Stimulated activated CD8-positive, alpha-beta memory T cell treated with anti-CD3 and anti-CD28 coated beads, Interleukin-15, amount 100 ng/mL, for 24 hours (primary cell): ENCODE measurements around the gene EVI2A.
"Not testable (repeated sequence)": the region's sequence is repeated elsewhere in the genome, so short reads cannot be mapped to it uniquely, and the experiment has no call there.

Experiments
- DNase-seq: peaks from one replicate; pipeline ENCODE4 v3.0.0-alpha.2; 2020; ENCODE audit warnings: low read depth

Gene EVI2A, protein sequence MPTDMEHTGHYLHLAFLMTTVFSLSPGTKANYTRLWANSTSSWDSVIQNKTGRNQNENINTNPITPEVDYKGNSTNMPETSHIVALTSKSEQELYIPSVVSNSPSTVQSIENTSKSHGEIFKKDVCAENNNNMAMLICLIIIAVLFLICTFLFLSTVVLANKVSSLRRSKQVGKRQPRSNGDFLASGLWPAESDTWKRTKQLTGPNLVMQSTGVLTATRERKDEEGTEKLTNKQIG

DNA sequence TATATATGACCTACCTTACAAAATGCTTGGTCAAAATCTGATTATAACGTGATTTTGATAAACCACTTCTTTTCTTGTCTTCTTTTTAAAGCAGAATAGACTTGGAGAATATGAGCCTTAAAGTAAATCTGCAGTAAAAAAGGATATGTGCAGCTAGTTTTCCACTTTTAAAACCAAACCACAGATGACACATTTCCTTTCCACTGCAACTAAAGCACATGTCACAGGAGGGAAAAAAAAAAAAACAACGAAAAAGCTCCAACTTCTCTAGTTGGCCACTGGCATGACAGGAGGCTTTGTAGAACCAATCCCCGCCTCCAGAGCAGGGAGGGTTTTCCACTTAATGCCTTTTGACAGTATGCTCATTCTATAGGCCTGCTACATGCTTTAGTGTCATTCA lies at the start of gene EVI2A:
TSS of gene EVI2A (minus strand) at position 142 of the 400 bp plus-strand sequence. CDS start 2,609 bp downstream, outside the sequence.
- no peak for DNase-seq

DNA sequence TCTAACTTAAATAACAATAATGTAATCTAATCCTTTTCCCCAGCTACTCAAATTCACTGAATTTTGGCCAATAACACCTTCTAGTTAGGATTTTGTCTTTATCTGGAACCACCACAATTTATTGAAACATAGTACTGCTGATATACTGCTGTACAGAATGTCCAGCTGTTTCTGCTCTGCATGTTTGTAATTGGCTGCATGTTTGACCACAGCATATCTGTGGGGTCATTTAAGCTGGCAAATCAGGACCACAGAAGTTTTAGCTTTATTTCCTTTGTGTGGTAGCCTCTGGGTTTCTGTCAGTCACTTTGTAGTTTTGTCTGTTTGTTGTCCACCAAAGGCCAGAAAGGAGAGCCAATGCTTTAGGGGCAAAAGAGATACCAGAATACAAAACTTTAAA lies 47.8 kb upstream of the EVI2A start:
- DNase-seq, result no peak

DNA sequence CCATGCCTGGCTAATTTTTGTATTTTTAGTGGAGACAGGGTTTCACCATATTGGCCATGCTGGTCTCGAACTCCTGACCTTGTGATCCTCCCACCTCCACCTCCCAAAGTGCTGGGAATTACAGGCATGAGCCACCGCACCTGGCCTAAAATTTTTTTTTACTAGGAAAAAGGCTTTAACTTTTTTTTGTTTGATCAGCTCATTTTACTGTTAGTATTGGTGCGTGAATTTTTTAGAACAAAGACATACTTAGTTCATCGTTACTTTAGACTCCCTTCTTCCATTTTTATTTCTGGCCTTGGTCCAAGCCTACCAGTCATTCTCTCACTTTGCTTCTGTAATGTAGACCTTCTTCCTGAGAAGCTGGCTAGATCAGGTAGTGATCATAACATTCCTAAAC lies 44.7 kb upstream of the EVI2A start:
- no peak for DNase-seq

DNA sequence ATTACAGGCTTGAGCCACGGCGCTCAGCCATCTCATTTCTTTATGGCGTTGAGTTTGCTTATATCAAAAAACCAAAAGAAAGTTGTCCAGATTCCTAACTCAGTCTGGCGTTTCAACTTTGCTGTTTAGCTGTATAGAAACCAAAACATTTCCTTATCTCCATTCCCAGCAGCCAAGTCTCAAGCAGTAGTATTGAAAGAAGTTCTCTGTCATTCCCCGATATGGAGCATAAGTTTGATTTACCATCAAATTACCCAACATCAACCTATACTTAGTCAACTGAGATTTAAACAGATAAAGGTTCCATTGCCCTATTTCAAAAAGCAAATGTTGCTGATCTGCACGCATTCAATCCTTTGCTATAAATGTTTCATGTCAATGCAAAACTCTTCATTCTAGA lies 42.6 kb upstream of the EVI2A start:
- DNase-seq, result no peak

DNA sequence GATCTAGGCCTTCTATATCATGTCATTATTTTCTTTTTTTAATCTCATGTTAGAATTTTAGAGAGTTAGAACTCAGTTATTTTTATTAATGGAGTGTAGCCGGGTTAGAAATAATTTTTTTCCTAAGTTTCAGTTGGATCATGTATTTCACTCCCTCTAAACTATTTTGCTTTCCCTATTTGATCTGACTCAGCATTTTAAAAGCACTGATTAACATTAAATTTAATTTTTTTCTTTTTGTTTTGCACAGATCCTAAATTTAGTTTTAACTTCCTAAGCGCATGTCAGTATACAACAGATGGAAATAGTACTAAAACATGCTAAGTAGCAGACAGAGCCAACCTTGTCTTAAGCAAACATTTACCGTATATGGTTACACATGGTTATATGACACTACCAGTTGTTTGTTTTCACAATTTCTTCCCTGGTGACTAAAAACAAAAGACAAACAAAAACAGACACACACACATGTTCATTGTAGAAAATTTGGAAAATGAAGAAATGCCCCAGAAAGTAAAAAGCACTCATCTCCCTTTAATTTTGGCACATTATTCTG lies 36.5 kb upstream of the EVI2A start:
- DNase-seq, result no peak

DNA sequence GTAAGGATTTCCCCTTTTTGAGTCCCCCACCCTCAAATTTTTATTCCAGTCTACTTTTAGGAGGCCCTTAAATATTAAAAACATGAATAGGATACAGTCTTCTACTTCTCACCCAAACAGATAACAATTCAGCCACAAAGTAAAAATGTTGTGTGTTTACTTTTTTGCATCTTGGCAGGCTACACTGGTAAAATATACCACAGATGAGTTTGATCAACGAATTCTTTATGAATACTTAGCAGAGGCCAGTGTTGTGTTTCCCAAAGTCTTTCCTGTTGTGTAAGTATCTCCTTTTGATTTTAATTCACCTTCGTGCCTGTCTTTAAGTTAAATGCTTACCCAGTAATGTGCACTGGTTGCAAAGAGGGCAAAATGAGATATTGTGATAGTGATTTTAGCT lies 35.7 kb upstream of the EVI2A start:
- DNase-seq, result no peak

DNA sequence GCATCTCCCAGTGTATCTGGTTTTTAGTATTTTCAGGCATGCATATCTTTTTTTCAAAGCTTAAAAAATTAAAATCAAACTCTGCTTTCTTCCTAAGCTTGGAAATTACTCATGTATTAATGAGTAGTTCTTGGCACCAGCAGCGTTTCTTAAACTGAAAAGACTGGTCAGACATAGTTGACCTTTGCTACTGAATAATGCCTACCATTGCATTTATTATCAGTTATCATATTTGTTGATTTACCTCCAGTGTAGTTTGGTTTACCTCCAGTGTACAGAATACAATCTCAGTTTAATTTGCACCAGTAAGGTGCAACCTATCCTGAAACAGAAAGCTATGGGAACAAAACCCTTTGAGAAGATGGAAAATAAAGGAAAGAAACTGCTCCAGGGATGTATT lies 34.5 kb upstream of the EVI2A start:
- DNase-seq, result no peak

DNA sequence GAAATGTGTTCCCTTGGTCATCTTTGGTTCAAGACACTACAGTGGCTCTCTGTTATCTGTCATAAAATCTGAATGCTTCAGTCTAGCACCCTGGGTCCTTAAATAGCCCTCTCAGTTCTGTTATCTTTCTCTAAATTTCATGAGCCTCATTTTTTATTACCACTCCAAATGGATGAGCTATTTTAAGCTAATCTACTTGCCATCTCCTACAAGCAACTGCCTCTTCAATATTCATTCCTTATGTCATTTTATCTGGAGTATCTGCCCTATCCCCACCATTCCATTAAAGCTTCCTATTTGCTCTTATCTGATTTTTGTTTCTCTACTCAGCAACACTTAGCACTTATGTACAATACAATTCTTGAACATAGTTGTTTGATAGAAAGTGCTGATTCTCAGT lies 28.0 kb upstream of the EVI2A start:
- no peak for DNase-seq

DNA sequence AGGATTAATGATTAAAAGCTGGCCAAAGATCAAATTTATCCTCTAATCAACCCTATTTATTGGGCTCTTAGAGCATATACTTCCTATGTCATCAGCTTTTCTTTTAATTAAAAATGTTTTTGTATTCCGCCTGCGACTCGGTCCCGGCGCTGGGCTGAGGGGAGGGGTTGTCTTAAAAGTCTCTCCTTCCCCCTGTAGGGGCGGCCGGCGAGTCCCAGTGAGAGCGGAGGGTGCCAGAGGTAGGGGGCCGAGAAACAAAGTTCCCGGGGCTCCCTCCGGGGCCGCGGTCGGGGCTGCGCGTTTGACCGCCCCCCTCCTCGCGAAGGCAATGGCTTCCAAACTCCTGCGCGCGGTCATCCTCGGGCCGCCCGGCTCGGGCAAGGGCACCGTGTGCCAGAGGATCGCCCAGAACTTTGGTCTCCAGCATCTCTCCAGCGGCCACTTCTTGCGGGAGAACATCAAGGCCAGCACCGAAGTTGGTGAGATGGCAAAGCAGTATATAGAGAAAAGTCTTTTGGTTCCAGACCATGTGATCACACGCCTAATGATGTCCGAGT lies 23.8 kb upstream of the EVI2A start:
- not testable (repeated sequence) for DNase-seq

DNA sequence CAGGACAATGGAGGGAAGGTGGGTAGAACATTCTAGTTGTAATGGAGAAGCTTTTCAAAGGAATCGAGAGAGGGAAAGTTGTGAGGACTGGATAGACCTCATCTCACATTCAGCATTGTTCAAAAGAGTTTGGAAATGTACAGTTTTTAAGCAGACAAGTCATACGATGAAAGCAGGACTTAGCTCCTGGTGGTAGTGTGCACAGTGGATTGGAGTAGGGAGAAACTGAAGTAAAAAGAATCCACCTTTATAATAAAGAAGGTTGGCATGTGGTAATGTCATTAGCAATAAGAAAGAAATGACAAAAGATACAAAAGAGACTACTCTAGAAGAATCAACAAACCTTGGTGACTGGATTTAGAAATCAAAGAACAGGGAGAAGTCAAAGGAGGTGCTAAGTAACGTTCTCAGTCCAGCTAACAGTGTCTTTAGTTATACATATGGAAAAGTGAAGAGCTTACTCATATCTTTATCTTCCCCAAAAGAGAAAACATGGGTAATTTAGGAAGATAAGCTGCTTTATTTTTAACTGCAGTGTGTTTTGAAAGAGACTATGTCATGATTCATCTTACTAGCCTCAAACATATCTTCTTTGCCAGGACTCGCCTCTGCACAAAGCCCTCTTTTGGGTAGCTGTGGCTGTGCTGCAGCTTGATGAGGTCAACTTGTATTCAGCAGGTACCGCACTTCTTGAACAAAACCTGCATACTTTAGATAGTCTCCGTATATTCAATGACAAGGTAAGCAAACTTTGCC lies 18.7 kb upstream of the EVI2A start:
- DNase-seq, result no peak

DNA sequence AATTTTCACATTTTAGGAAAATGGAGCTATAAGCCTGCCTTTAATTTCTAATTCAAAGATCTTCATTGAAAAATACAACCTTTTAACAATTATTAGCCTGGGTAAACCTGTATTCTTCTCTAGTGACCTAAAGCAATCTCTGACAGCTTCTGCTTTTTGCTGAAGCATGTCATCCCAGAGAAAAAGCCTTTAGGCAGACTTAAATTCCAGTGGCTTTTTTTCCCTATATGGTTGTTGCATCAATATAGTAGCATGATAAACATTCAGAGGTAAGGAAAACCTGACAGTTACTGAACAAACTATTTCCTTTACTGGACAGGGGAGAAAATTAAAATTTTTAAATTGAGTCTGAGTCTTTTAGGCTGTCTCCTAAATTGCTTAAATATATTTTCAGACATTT lies 7.8 kb upstream of the EVI2A start:
- DNase-seq, result no peak

DNA sequence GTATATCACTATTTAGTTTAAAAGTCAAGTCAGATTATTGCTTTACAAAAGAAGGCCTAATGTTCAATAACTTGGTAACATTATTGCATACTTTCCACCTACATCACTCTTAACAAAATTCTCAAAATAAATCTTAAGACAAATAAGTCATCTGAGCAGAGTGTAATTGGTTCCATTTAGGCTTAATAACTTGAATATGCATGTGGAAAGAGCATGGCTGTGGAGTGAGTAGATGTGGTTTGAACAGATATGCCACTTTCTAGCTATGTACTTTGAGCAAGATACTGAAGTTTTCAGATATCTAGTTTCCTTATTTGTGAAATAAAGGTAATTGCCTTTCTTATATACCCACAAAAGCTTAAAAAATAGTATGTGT lies 6.7 kb upstream of the EVI2A start:
- DNase-seq, result no peak

DNA sequence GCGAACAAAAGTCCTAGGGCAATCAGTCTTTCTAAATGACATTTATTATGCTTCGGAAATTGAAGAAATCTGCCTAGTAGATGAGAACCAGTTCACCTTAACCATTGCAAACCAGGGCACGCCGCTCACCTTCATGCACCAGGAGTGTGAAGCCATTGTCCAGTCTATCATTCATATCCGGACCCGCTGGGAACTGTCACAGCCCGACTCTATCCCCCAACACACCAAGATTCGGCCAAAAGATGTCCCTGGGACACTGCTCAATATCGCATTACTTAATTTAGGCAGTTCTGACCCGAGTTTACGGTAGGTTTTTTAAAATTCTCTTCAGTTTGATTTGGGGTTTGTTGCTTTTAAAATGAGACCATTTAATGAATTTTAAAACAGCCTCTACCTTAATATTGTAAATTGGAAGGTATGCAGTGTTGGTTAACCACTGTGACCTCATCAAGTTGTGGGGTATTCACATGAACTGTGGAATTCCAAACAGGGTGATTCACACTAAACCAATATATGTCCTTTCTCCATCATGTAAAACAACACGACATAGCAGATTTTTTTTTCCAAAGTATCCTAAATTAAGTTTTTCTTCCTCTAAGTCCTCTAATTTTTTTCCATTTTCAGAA lies 6.2 kb upstream of the EVI2A start:
- DNase-seq, result no peak

DNA sequence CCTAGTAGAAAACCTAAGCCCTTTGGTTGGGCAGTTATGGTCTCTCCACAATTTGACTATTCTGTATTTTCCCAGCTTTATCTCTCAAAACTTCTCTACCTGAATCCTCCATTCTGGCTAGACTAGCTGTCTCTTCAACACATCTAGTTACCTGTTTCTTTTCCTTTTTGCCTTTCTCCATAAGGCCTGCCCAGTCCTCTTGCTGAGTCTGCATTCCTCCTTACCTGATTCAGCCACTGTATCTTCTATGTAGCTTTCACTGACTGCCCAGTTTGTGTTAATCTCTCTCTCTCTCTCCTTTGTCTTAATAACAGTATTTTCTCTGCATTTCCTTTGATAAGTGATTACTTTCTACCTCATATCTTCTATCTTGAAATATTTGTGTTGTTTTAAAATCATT lies 2.1 kb upstream of the EVI2A start:
- DNase-seq, result no peak

DNA sequence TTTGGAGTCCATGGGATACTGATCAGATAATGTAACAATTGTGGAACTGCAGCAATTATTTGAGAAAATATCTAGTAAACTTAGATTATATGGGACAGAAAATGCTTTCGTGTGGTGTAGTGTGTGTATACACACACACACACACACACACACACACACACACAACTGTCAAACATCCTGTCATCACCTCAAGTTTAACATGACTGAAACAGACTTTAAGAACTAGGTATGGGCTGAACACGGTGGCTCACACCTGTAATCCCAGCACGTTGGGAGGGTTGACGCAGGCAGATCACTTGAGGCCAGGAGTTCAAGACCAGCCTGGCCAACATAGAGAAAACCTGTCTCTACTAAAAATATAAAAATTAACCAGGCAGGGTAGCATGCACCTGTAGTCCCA lies 544 bp upstream of the EVI2A start:
- no peak for DNase-seq

DNA sequence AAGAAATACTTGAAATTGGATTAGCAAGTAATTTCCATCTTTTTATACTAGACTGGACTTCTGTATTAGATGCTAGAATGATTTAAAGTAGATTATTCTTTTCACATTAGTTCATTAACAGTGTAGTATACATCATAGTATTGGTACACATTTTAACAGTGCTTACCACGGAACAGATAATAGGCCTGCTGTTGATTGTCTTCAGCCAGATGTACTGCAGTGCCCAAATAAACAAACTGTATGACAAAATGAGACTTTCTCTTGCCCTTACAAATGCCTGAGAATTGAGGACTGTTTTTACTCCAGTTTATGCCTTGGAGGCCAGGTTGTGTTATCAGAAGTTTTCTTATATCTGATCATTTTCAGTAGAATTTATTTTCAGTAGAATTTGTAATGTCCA lies 631 bp downstream of the EVI2A start:
- DNase-seq, result no peak

DNA sequence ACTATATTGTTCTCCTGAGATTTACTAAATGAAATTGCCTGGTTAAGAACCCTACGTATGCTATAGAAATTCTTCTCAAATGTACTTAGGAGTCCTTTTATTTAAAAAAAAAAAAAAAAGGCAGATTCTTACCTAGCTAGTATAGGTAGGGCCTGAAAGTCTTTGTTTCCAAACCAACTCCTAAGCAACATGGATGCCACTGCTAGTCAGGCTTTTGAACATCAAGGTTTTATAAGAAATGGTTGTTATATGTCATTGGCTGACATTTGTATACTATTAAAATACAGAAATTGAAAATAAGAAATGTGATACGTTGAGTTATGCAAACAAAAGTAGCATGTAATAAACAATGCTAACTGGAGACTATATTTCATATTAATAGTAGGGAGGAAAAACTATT lies 1.2 kb downstream of the EVI2A start:
- no peak for DNase-seq

DNA sequence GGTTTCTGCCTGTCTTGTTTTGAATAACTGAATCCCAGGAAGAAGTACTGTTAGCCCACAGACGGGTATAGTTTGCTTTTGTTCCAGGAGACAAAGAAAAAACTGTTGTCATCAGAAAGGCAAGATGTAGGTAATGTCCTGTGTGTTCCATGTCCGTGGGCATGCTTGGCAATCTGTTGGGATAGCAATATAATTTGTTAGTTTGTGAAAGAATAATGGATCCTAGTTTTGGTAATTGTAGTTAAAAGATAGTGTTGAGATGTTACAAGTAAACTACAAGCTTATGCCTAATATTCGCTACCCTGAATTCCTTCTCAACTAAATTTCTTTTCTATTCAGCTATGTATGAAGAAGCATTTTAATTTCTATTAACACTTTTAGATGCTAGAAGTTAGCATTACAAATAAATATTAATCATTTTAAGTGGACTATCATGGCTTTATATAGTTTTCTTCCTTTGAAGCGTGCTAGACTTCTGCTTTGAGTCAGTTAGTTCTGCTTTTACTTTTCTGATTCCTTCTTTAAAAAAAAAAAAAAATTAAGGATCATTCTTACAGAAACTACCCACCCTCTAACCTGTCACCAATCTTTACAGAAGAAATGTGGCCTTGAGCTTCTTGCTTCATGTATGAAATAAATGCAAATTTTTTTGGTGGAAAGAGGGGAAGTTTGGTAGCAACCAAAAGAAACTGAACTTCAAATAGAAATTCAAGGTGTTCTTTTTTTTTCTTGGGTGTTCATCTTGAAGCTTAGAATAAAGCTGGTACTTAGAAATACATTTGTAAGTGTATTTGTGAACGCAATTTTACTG lies 2.4 kb downstream of the EVI2A start:
- DNase-seq, result no peak

DNA sequence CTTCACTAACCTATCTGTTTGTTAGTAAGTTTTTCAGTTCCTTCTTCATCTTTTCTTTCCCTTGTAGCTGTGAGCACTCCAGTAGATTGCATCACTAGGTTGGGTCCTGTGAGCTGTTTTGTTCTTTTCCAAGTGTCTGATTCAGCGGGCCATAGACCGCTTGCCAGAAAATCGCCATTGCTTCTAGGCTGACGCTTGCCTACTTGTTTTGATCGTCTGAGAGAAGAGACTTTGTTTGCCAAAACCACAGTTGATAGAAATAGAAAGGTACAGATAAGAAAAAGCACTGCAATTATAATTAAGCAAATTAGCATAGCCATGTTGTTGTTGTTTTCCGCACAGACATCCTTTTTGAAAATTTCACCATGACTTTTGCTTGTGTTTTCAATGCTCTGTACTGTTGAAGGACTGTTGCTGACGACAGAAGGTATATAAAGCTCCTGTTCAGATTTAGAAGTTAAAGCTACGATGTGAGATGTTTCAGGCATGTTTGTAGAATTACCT lies 3.1 kb downstream of the EVI2A start:
- no peak for DNase-seq

DNA sequence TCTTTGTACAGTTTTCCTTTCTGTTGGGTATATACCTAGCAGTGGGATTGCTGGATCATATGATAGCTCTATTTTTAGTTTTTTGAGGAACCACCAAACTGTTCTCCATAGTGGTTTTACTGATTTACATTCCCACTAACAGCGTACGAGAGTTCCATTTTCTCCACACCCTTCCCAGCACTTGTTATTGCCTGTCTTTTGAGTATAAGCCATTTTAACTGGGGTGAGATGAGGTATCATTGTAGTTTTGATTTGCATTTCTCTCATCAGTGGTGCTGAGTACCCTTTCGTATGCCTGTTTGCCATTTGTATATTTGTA lies 6.7 kb downstream of the EVI2A start:
- no peak for DNase-seq

DNA sequence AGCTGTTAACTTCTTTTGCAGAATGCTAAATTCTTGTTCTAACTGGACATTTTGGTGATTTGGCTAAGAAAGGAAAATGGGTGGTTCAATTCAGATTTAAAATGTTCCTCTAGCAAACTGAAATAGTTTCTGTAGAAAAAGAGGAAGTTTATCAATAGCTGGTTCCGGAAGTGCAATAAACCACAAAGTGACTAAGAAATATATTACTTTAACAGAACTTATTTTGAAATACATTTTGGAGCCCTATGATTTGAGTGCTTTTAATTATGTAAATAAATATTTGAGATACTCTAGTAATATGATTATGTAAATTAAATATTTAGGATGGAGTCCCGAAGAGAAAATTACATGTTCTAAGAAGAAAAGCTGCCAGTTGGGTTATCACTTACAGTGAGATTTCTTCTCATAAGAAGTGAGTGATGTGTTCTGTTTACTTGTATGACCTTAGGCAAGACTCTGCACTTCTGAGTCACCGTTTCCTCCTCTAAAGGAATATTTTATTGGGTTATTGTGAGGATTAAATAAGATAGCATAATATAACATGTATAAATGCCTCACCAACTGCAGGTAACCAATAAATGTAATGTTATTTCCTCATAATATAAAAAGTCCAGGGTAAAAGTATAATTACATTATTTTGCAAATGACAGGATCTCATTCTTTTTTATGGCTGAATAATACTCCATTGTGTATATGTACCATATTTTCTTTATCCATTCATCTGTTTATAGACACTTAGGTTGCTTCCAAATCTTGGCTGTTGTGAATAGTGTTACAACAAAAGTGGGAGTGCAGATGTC lies 7.2 kb downstream of the EVI2A start, which contains the start of gene EVI2B:
TSS of gene EVI2B (minus strand) at position 73 of the 800 bp plus-strand sequence. CDS start 8,445 bp downstream, outside the sequence.
- no peak for DNase-seq
